OCI-LY7 (cell line): ENCODE measurements around the gene CAPZB. TPM values are rescaled to one million over a fixed set of nuclear protein-coding genes. Genes with fewer than 3 reads are reported as not detected.

Experiments
- BruUV-seq: library from RNA; stranded (reverse); fragments of 400-500 nt; replicated peaks from 2 replicates; lab custom pipeline; 2021; lab: Mats Ljungman, UMichigan
- CTCF ChIA-PET: fragments of 300-600 bp; sonication (Branson Sonifier 250); formaldehyde crosslinking; loops from one replicate; lab custom pipeline; 2022; ENCODE audit warnings: antibody characterized with exemption; ENCODE audit not compliant: unreplicated experiment; lab: Charles Lee
- POLR2A ChIA-PET: fragments of 300-600 bp; sonication (Branson Sonifier 250); formaldehyde crosslinking; loops from one replicate; lab custom pipeline; 2022; ENCODE audit warnings: antibody characterized with exemption; lab: Charles Lee
- DNase-seq: peaks from one replicate; pipeline ENCODE4 v3.0.0-alpha.2; 2015; ENCODE audit warnings: low spot score
- H2AFZ ChIP-seq: fragments of 200-600 bp; sonication (generic), shearing (Covaris generic); 2 replicates; pipeline ENCODE4 v1.6.1; 2014; ENCODE audit warnings: mild to moderate bottlenecking, antibody characterized with exemption, low read length, moderate library complexity
- H3K27ac ChIP-seq: fragments of 200-600 bp; sonication (generic); 2 replicates; pipeline ENCODE4 v1.5.1; 2014; ENCODE audit warnings: mixed run types, low read depth, mild to moderate bottlenecking, moderate library complexity, low read length, inconsistent platforms; ENCODE audit not compliant: poor library complexity, severe bottlenecking
- H3K36me3 ChIP-seq: fragments of 200-600 bp; sonication (generic); 2 replicates; pipeline ENCODE4 v1.6.1; 2014; ENCODE audit warnings: mild to moderate bottlenecking, antibody characterized with exemption, low read length, moderate library complexity, mixed read lengths; ENCODE audit not compliant: insufficient read depth
- H3K4me1 ChIP-seq: fragments of 200-600 bp; sonication (generic); 2 replicates; pipeline ENCODE4 v1.5.1; 2014; ENCODE audit warnings: mild to moderate bottlenecking, low read length; ENCODE audit not compliant: insufficient read depth, poor library complexity, severe bottlenecking
- H3K4me2 ChIP-seq: fragments of 200-600 bp; sonication (generic); 2 replicates; pipeline ENCODE4 v1.6.1; 2014; ENCODE audit warnings: mild to moderate bottlenecking, low read length
- H3K4me3 ChIP-seq: fragments of 200-600 bp; sonication (generic); 2 replicates; pipeline ENCODE4 v1.5.1; 2014; ENCODE audit warnings: mild to moderate bottlenecking, low read depth, low read length; ENCODE audit not compliant: poor library complexity, severe bottlenecking
- H3K79me2 ChIP-seq: fragments of 200-600 bp; sonication (generic); 2 replicates; pipeline ENCODE4 v1.6.1; 2016; ENCODE audit warnings: low read depth, mild to moderate bottlenecking, low read length, moderate library complexity, mixed read lengths; ENCODE audit not compliant: insufficient read depth
- H3K9me2 ChIP-seq: fragments of 200-600 bp; sonication (generic); 2 replicates; pipeline ENCODE4 v1.6.1; 2016; ENCODE audit warnings: mild to moderate bottlenecking, low read length, mixed read lengths; ENCODE audit not compliant: insufficient read depth
- H3K9me3 ChIP-seq: fragments of 200-600 bp; sonication (generic); 2 replicates; pipeline ENCODE4 v1.6.1; 2014; ENCODE audit warnings: mild to moderate bottlenecking, mixed run types, low read length, mixed read lengths
- H4K20me1 ChIP-seq: fragments of 200-600 bp; sonication (generic); 2 replicates; pipeline ENCODE4 v1.6.1; 2014; ENCODE audit warnings: mild to moderate bottlenecking, antibody characterized with exemption, low read length, moderate library complexity, mixed read lengths; ENCODE audit not compliant: insufficient read depth
- CTCF ChIP-seq: fragments of 200-600 bp; sonication (generic); conservative IDR thresholded peaks from 2 replicates; pipeline ENCODE4 v1.5.1; 2014; ENCODE audit warnings: mild to moderate bottlenecking, antibody characterized with exemption, low read length, moderate library complexity, mixed read lengths
- EZH2phosphoT487 ChIP-seq: fragments of 200-600 bp; sonication (generic); IDR thresholded peaks from 2 replicates; pipeline ENCODE4 v1.6.1; 2018; ENCODE audit warnings: low read depth, borderline replicate concordance, mild to moderate bottlenecking, mixed run types, antibody characterized with exemption, low read length, moderate library complexity, mixed read lengths
- intact Hi-C: fragments of 100-400 bp; cut with micrococcal nuclease; formaldehyde crosslinking; loops from one replicate; pipeline ENCODE4 v1.10.0; 2022; ENCODE audit not compliant: unreplicated experiment
- total RNA-seq, 2 experiments: library from RNA; depleted of rRNA in 1 of 2; stranded (reverse); fragments of >200 nt in 1 of 2; shearing (Covaris generic) in 1 of 2; gene quantifications; 2 replicates each; pipeline ENCODE4 v1.2.3, GENCODE V29; 2014 to 2022

The CAPZB gene
- total RNA-seq, 2 experiments from 2014 or later = 61.3 to 187 TPM

- POLR2A ChIA-PET = interaction anchor here (0.9 kb wide), 1 partner anchor 12 kb away, joined by 3 read pairs; no protein-coding TSS in a partner anchor
- H2AFZ ChIP-seq = no peak overlapping the region
Measured at GRCh38 chr1:19375631-19376400, 109.5 kb downstream of the CAPZB start.

GRCh38 chr1:19374926-19375325, 110.4 kb downstream of the CAPZB start:
- TF ChIP-seq CTCF (no peak), EZH2phosphoT487 (no peak)
- ChIA-PET CTCF (no interaction called here), POLR2A (no interaction called here)
- no peak overlapping the region for H3K4me3 ChIP-seq
- no peak for DNase-seq
- no peak overlapping the region for H3K27ac ChIP-seq
- no peak overlapping the region for H3K4me2 ChIP-seq
- no peak overlapping the region for H2AFZ ChIP-seq
- intact Hi-C loops = no loop called here
- BruUV-seq = no TSS peak
- no peaks in the 10 kb centered on the region for H3K4me1 ChIP-seq
- H4K20me1 ChIP-seq = no peaks in the 10 kb centered on the region
- H3K9me3 ChIP-seq = no peaks in the 10 kb centered on the region
- no peaks in the 10 kb centered on the region for H3K79me2 ChIP-seq
- peaks cover 43% of the 10 kb centered on the region for H3K36me3 ChIP-seq
- no peaks in the 10 kb centered on the region for H3K9me2 ChIP-seq

More at GRCh38 chr1:19375631-19376400, 109.5 kb downstream of the CAPZB start:
- intact Hi-C loops = no loop called here
- no peak overlapping the region for H3K4me2 ChIP-seq
- TF ChIP-seq CTCF = no peak
- no peak for TF ChIP-seq EZH2phosphoT487
- H3K9me3 ChIP-seq = no peaks in the 10 kb centered on the region
- H3K36me3 ChIP-seq = peaks cover 51% of the 10 kb centered on the region
- no peaks in the 10 kb centered on the region for H4K20me1 ChIP-seq
- no peaks in the 10 kb centered on the region for H3K79me2 ChIP-seq
- no peak overlapping the region for H3K27ac ChIP-seq
- DNase-seq = no peak
- H3K4me3 ChIP-seq = no peak overlapping the region
- BruUV-seq = no TSS peak
- CTCF ChIA-PET = interaction anchor here (0.6 kb wide), 1 partner anchor 542 kb away, joined by 3 read pairs; no protein-coding TSS in a partner anchor
- no peaks in the 10 kb centered on the region for H3K4me1 ChIP-seq
- no peaks in the 10 kb centered on the region for H3K9me2 ChIP-seq
